KOPT-K1 (cell line): Measurements from ENCODE around the gene LLCFC1.
"Not testable (repeated sequence)": the region's sequence is repeated elsewhere in the genome, so short reads cannot be mapped to it uniquely, and the experiment has no call there.

Experiments used
- H3K27ac ChIP-seq: fragments of 200-600 bp; sonication (generic); 2 replicates; pipeline ENCODE4 v1.5.1; 2016; ENCODE audit warnings: antibody characterized with exemption, mild to moderate bottlenecking, low read depth, low read length; ENCODE audit not compliant: poor library complexity, severe bottlenecking
- H3K36me3 ChIP-seq: fragments of 200-600 bp; sonication (generic); 2 replicates; pipeline ENCODE4 v1.5.1; 2017; ENCODE audit warnings: antibody characterized with exemption, mild to moderate bottlenecking, low read length, moderate library complexity; ENCODE audit not compliant: insufficient read depth
- H3K9me3 ChIP-seq: fragments of 200-600 bp; sonication (generic); 2 replicates; pipeline ENCODE4 v1.5.1; 2017; ENCODE audit warnings: antibody characterized with exemption, low read length, mild to moderate bottlenecking; ENCODE audit not compliant: insufficient read depth, poor library complexity, severe bottlenecking

The LLCFC1 gene

GRCh38 chr7:142974626-142975025, 35.3 kb downstream of the LLCFC1 start:
- H3K9me3 ChIP-seq, result peaks cover 12% of the 10 kb centered on the region
- no peaks in the 10 kb centered on the region for H3K36me3 ChIP-seq
- no peak overlapping the region for H3K27ac ChIP-seq

- H3K36me3 ChIP-seq, H3K27ac ChIP-seq: not testable (repeated sequence)
- H3K9me3 ChIP-seq, result peaks cover 32% of the 10 kb centered on the region
These were observed 39.1 kb downstream of the LLCFC1 start for GRCh38 chr7:142978402-142978801.

GRCh38 chr7:142983825-142984224, 44.5 kb downstream of the LLCFC1 start:
- peaks cover 25% of the 10 kb centered on the region for H3K9me3 ChIP-seq
- H3K36me3 ChIP-seq, result no peaks in the 10 kb centered on the region
- H3K27ac ChIP-seq, result no peak overlapping the region

GRCh38 chr7:142984297-142984696, 45.0 kb downstream of the LLCFC1 start:
- Histone ChIP-seq H3K36me3 (no peaks in the 10 kb centered on the region), H3K27ac (no peak overlapping the region), H3K9me3 (peaks cover 23% of the 10 kb centered on the region)
